ENCODE results near the gene PLA2G4B. TPM values are rescaled to one million over a fixed set of nuclear protein-coding genes. Genes with fewer than 3 reads are reported as not detected.

The PLA2G4B gene
- polyA plus RNA-seq, 1 donor (not counting 4 experiments of a cell fraction or from before 2014, with no cell fraction given) = 8.6 TPM

DNA sequence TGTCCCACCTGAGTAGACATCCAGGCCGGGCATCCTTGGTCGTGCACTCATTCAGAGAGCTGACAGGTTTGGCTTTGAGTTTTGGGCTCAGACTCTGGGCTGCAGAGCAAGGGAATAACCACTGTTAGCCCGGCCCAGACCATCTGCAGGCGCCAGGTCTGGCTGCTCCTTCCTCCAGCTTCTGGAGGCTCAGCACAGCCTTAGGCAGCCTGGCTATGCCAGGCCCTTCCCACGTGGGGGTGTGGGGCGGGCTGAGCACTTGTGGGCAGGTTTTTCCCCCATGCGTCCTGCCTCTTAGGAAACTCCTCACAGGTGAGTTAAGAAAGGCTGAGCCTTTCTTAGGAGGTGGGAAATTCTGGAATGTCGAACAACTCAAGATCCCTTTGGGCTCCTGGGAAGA, 11.2 kb downstream of the PLA2G4B start:
- Histone ChIP-seq H3K27ac (ENCODE audit: control insufficient read depth, insufficient read depth, low read length) (no peak overlapping the region), H3K79me2 (ENCODE audit: control insufficient read depth, insufficient read depth, low read length) (no peaks in the 10 kb centered on the region), H4K20me1 (ENCODE audit: control insufficient read depth, extremely low read depth, insufficient read depth, low read length) (no peaks in the 10 kb centered on the region), H3K9ac (ENCODE audit: control insufficient read depth, extremely low read depth, insufficient read depth, low read length) (no peak overlapping the region), H3K27me3 (ENCODE audit: control insufficient read depth, extremely low read depth, insufficient read depth, low read length) (peaks cover 11% of the 10 kb centered on the region), H2AFZ (ENCODE audit: control insufficient read depth, low read length) (no peak overlapping the region), H3K4me2 (ENCODE audit: control insufficient read depth, extremely low read depth, insufficient read depth, low read depth, low read length) (peak overlapping the region; percentile 29), H3K36me3 (ENCODE audit: control insufficient read depth in 2 of 2, extremely low read depth in 1 of 2, insufficient read depth in 2 of 2, low read length in 2 of 2) (peaks cover 17 to 20% of the 10 kb centered on the region in 2 experiments), H3K4me1 (ENCODE audit: control insufficient read depth, extremely low read depth, insufficient read depth, low read length) (peaks cover 22% of the 10 kb centered on the region), H3K4me3 (ENCODE audit: control insufficient read depth in 2 of 3, extremely low read depth in 1 of 3, insufficient read depth in 2 of 3, low read depth in 1 of 3, low read length in 3 of 3) (no peak overlapping the region), H3K9me3 (ENCODE audit: control insufficient read depth, low read depth, low read length) (no peaks in the 10 kb centered on the region), H3K9me1 (ENCODE audit: control insufficient read depth, extremely low read depth, insufficient read depth, low read length) (no peaks in the 10 kb centered on the region)
- no peak for TF ChIP-seq CTCF (optimal IDR thresholded peaks at IDR 0.05 in 1 of 3, IDR thresholded peaks at IDR 0.05 in 1 of 3, conservative IDR thresholded peaks at IDR 0.05 in 1 of 3; ENCODE audit: extremely low read depth in 1 of 3, insufficient read depth in 2 of 3, low read length in 3 of 3)
- TF ChIP-seq EZH2 (IDR thresholded peaks at IDR 0.05; ENCODE audit: low read length) = no peak
- peak; percentile 73 for FAIRE-seq
- DNase-seq (ENCODE audit: low read depth, low spot score) = no peak
- dilution Hi-C loops (cut with MboI; ENCODE audit: extremely low pct_ligation_motif_present, low sequenced_read_pairs) = no loop called here

- dilution Hi-C loops (cut with MboI; ENCODE audit: extremely low pct_ligation_motif_present, low sequenced_read_pairs) = no loop called here
- H3K27ac ChIP-seq (ENCODE audit: control insufficient read depth, insufficient read depth, low read length) = no peak overlapping the region
- peaks cover 12 to 16% of the 10 kb centered on the region in 2 experiments for H3K36me3 ChIP-seq (ENCODE audit: control insufficient read depth in 2 of 2, extremely low read depth in 1 of 2, insufficient read depth in 2 of 2, low read length in 2 of 2)
Measured at GRCh38 chr15:41850482-41851166, 12.0 kb downstream of the PLA2G4B start.

More at GRCh38 chr15:41850482-41851166, 12.0 kb downstream of the PLA2G4B start:
- no peak for FAIRE-seq
- Histone ChIP-seq H3K9me1 (ENCODE audit: control insufficient read depth, extremely low read depth, insufficient read depth, low read length) (no peaks in the 10 kb centered on the region), H3K79me2 (ENCODE audit: control insufficient read depth, insufficient read depth, low read length) (no peaks in the 10 kb centered on the region), H3K4me1 (ENCODE audit: control insufficient read depth, extremely low read depth, insufficient read depth, low read length) (peaks cover 22% of the 10 kb centered on the region), H3K9me3 (ENCODE audit: control insufficient read depth, low read depth, low read length) (no peaks in the 10 kb centered on the region), H3K4me2 (ENCODE audit: control insufficient read depth, extremely low read depth, insufficient read depth, low read depth, low read length) (no peak overlapping the region), H3K27me3 (ENCODE audit: control insufficient read depth, extremely low read depth, insufficient read depth, low read length) (peaks cover 14% of the 10 kb centered on the region), H3K9ac (ENCODE audit: control insufficient read depth, extremely low read depth, insufficient read depth, low read length) (no peak overlapping the region), H2AFZ (ENCODE audit: control insufficient read depth, low read length) (no peak overlapping the region), H3K4me3 (ENCODE audit: control insufficient read depth in 2 of 3, extremely low read depth in 1 of 3, insufficient read depth in 2 of 3, low read depth in 1 of 3, low read length in 3 of 3) (no peak overlapping the region), H4K20me1 (ENCODE audit: control insufficient read depth, extremely low read depth, insufficient read depth, low read length) (no peaks in the 10 kb centered on the region)
- no peak for DNase-seq (ENCODE audit: low read depth, low spot score)
- TF ChIP-seq CTCF (optimal IDR thresholded peaks at IDR 0.05 in 1 of 3, IDR thresholded peaks at IDR 0.05 in 1 of 3, conservative IDR thresholded peaks at IDR 0.05 in 1 of 3; ENCODE audit: extremely low read depth in 1 of 3, insufficient read depth in 2 of 3, low read length in 3 of 3) = no peak
- no peak for TF ChIP-seq EZH2 (IDR thresholded peaks at IDR 0.05; ENCODE audit: low read length)

Measured in keratinocyte (primary cell).